ENCODE measurements around the gene TMEM255B. TPM values are rescaled to one million over a fixed set of nuclear protein-coding genes. Genes with fewer than 3 reads are reported as not detected.

TMEM255B gene
- total and polyA plus RNA-seq, 4 donors = 0.63 to 67.3 (median 20.4) TPM

- WGBS, 2 donors = 90 to 91% methylated on average over 30 of the region's 30 CpGs
- Histone ChIP-seq H3K4me3 (ENCODE audit: low read length in 2 of 2) (no peak overlapping the region), H3K4me1 (ENCODE audit: control insufficient read depth in 1 of 2, insufficient read depth in 2 of 2, low read length in 2 of 2) (no peaks in the 10 kb centered on the region), H3K9me3 (ENCODE audit: control insufficient read depth, low read length) (no peaks in the 10 kb centered on the region), H3K27ac (ENCODE audit: low read depth in 1 of 2, low read length in 2 of 2) (no peak overlapping the region), H3K27me3 (ENCODE audit: control insufficient read depth in 1 of 2, insufficient read depth in 2 of 2, low read length in 1 of 2) (no peaks in the 10 kb centered on the region), H3K36me3 (ENCODE audit: control insufficient read depth in 1 of 2, insufficient read depth in 2 of 2, low read length in 1 of 2) (no peaks in the 10 kb centered on the region)
- intact Hi-C loops (cut with DNase I) = no loop called here
- no peak for ATAC-seq (ENCODE audit: low FRiP score)
- DNase-seq = peak in 1 of 2 donors; percentile 56
Measured at GRCh38 chr13:113796964-113797676, 38.1 kb downstream of the TMEM255B start.

- Histone ChIP-seq H3K4me3 (ENCODE audit: low read length in 2 of 2) (no peak overlapping the region), H3K27me3 (ENCODE audit: control insufficient read depth in 1 of 2, insufficient read depth in 2 of 2, low read length in 1 of 2) (no peaks in the 10 kb centered on the region), H3K9me3 (ENCODE audit: control insufficient read depth, low read length) (no peaks in the 10 kb centered on the region), H3K4me1 (ENCODE audit: control insufficient read depth in 1 of 2, insufficient read depth in 2 of 2, low read length in 2 of 2) (no peaks in the 10 kb centered on the region), H3K27ac (ENCODE audit: low read depth in 1 of 2, low read length in 2 of 2) (no peak overlapping the region), H3K36me3 (ENCODE audit: control insufficient read depth in 1 of 2, insufficient read depth in 2 of 2, low read length in 1 of 2) (no peaks in the 10 kb centered on the region)
- 84 to 89% methylated on average over 2 of the region's 2 CpGs for WGBS, 2 donors
- intact Hi-C loops (cut with DNase I) = no loop called here
- no peak for DNase-seq
- no peak for ATAC-seq (ENCODE audit: low FRiP score)
Measured at GRCh38 chr13:113798200-113798811, 39.3 kb downstream of the TMEM255B start.

- Histone ChIP-seq H3K36me3 (ENCODE audit: control insufficient read depth in 1 of 2, insufficient read depth in 2 of 2, low read length in 1 of 2) (no peaks in the 10 kb centered on the region), H3K27me3 (ENCODE audit: control insufficient read depth in 1 of 2, insufficient read depth in 2 of 2, low read length in 1 of 2) (no peaks in the 10 kb centered on the region), H3K9me3 (ENCODE audit: control insufficient read depth, low read length) (no peaks in the 10 kb centered on the region), H3K4me1 (ENCODE audit: control insufficient read depth in 1 of 2, insufficient read depth in 2 of 2, low read length in 2 of 2) (no peaks in the 10 kb centered on the region), H3K27ac (ENCODE audit: low read depth in 1 of 2, low read length in 2 of 2) (no peak overlapping the region), H3K4me3 (ENCODE audit: low read length in 2 of 2) (no peak overlapping the region)
- intact Hi-C loops (cut with DNase I) = no loop called here
- DNase-seq = peak in 1 of 2 donors; percentile 56
- no peak for ATAC-seq (ENCODE audit: low FRiP score)
- 90 to 93% methylated on average over 9 to 10 of the region's 10 CpGs for WGBS, 2 donors
Measured at GRCh38 chr13:113800576-113800926, 41.5 kb downstream of the TMEM255B start.

- Histone ChIP-seq H3K27ac (ENCODE audit: low read depth in 1 of 2, low read length in 2 of 2) (no peak overlapping the region), H3K36me3 (ENCODE audit: control insufficient read depth in 1 of 2, insufficient read depth in 2 of 2, low read length in 1 of 2) (no peaks in the 10 kb centered on the region), H3K9me3 (ENCODE audit: control insufficient read depth, low read length) (no peaks in the 10 kb centered on the region), H3K4me3 (ENCODE audit: low read length in 2 of 2) (no peak overlapping the region), H3K27me3 (ENCODE audit: control insufficient read depth in 1 of 2, insufficient read depth in 2 of 2, low read length in 1 of 2) (no peaks in the 10 kb centered on the region), H3K4me1 (ENCODE audit: control insufficient read depth in 1 of 2, insufficient read depth in 2 of 2, low read length in 2 of 2) (no peaks in the 10 kb centered on the region)
- ATAC-seq (ENCODE audit: low FRiP score) (no peak), DNase-seq (peak in 1 of 2 donors; percentile 76)
- WGBS, 2 donors = 88 to 92% methylated on average over 33 of the region's 33 CpGs
- intact Hi-C loops (cut with DNase I) = no loop called here
Measured at GRCh38 chr13:113801289-113801961, 42.4 kb downstream of the TMEM255B start.

- Histone ChIP-seq H3K36me3 (ENCODE audit: control insufficient read depth in 1 of 2, insufficient read depth in 2 of 2, low read length in 1 of 2) (no peaks in the 10 kb centered on the region), H3K9me3 (ENCODE audit: control insufficient read depth, low read length) (no peaks in the 10 kb centered on the region), H3K4me1 (ENCODE audit: control insufficient read depth in 1 of 2, insufficient read depth in 2 of 2, low read length in 2 of 2) (no peaks in the 10 kb centered on the region), H3K4me3 (ENCODE audit: low read length in 2 of 2) (no peak overlapping the region), H3K27ac (ENCODE audit: low read depth in 1 of 2, low read length in 2 of 2) (no peak overlapping the region), H3K27me3 (ENCODE audit: control insufficient read depth in 1 of 2, insufficient read depth in 2 of 2, low read length in 1 of 2) (no peaks in the 10 kb centered on the region)
- WGBS, 2 donors = 23 to 27% methylated on average over 12 to 15 of the region's 15 CpGs
- no peak for ATAC-seq (ENCODE audit: low FRiP score)
- intact Hi-C loops (cut with DNase I) = no loop called here
- DNase-seq = peak; percentile 67 to 77
Measured at GRCh38 chr13:113802090-113802531, 43.1 kb downstream of the TMEM255B start.

- H3K36me3 ChIP-seq (ENCODE audit: control insufficient read depth in 1 of 2, insufficient read depth in 2 of 2, low read length in 1 of 2) = no peaks in the 10 kb centered on the region
- intact Hi-C loops (cut with DNase I) = no loop called here
- DNase-seq (peak; percentile 42 to 69), ATAC-seq (ENCODE audit: low FRiP score) (no peak)
- 61 to 80% methylated on average over 25 of the region's 25 CpGs for WGBS, 2 donors
- H3K9me3 ChIP-seq (ENCODE audit: control insufficient read depth, low read length) = no peaks in the 10 kb centered on the region
- H3K27ac ChIP-seq (ENCODE audit: low read depth in 1 of 2, low read length in 2 of 2) = no peak overlapping the region
- no peaks in the 10 kb centered on the region for H3K4me1 ChIP-seq (ENCODE audit: control insufficient read depth in 1 of 2, insufficient read depth in 2 of 2, low read length in 2 of 2)
- no peak overlapping the region for H3K4me3 ChIP-seq (ENCODE audit: low read length in 2 of 2)
- no peaks in the 10 kb centered on the region for H3K27me3 ChIP-seq (ENCODE audit: control insufficient read depth in 1 of 2, insufficient read depth in 2 of 2, low read length in 1 of 2)
Measured at GRCh38 chr13:113802761-113803160, 43.7 kb downstream of the TMEM255B start.

- Histone ChIP-seq H3K27ac (ENCODE audit: low read depth in 1 of 2, low read length in 2 of 2) (no peak overlapping the region), H3K4me3 (ENCODE audit: low read length in 2 of 2) (no peak overlapping the region), H3K27me3 (ENCODE audit: control insufficient read depth in 1 of 2, insufficient read depth in 2 of 2, low read length in 1 of 2) (no peaks in the 10 kb centered on the region), H3K36me3 (ENCODE audit: control insufficient read depth in 1 of 2, insufficient read depth in 2 of 2, low read length in 1 of 2) (no peaks in the 10 kb centered on the region), H3K9me3 (ENCODE audit: control insufficient read depth, low read length) (no peaks in the 10 kb centered on the region), H3K4me1 (ENCODE audit: control insufficient read depth in 1 of 2, insufficient read depth in 2 of 2, low read length in 2 of 2) (no peaks in the 10 kb centered on the region)
- WGBS, 2 donors = 81 to 89% methylated on average over 32 of the region's 32 CpGs
- ATAC-seq (ENCODE audit: low FRiP score) = no peak
- peak; percentile 42 to 67 for DNase-seq
- intact Hi-C loops (cut with DNase I) = no loop called here
Measured at GRCh38 chr13:113803409-113804016, 44.5 kb downstream of the TMEM255B start.

- no peaks in the 10 kb centered on the region for H3K4me1 ChIP-seq (ENCODE audit: control insufficient read depth in 1 of 2, insufficient read depth in 2 of 2, low read length in 2 of 2)
- intact Hi-C loops (cut with DNase I) = no loop called here
- ATAC-seq (ENCODE audit: low FRiP score) = no peak
- H3K9me3 ChIP-seq (ENCODE audit: control insufficient read depth, low read length) = no peaks in the 10 kb centered on the region
- no peaks in the 10 kb centered on the region for H3K36me3 ChIP-seq (ENCODE audit: control insufficient read depth in 1 of 2, insufficient read depth in 2 of 2, low read length in 1 of 2)
- no peak overlapping the region for H3K27ac ChIP-seq (ENCODE audit: low read depth in 1 of 2, low read length in 2 of 2)
- DNase-seq = peak; percentile 36 to 64
- no peak overlapping the region for H3K4me3 ChIP-seq (ENCODE audit: low read length in 2 of 2)
- no peaks in the 10 kb centered on the region for H3K27me3 ChIP-seq (ENCODE audit: control insufficient read depth in 1 of 2, insufficient read depth in 2 of 2, low read length in 1 of 2)
- 87 to 92% methylated on average over 34 of the region's 34 CpGs for WGBS, 2 donors
Measured at GRCh38 chr13:113804017-113804702, 45.1 kb downstream of the TMEM255B start.
